Bronchial epithelial cell (primary cell): ENCODE data around the gene CFAP410. TPM values are rescaled to one million over a fixed set of nuclear protein-coding genes. Genes with fewer than 3 reads are reported as not detected.

Experiments
- DNase-seq: peaks from one replicate; pipeline ENCODE4 v3.0.0-alpha.2; 2010; ENCODE audit warnings: low read depth
- FAIRE-seq: peaks from 2 replicates; lab custom pipeline; 2011; peaks lifted over from hg19 to GRCh38; lab: Jason Lieb, UNC
- H3K27me3 ChIP-seq: 2 replicates; pipeline ENCODE4 v1.5.1; 2011; ENCODE audit warnings: low read length; ENCODE audit not compliant: control insufficient read depth, insufficient read depth
- H3K36me3 ChIP-seq: 2 replicates; pipeline ENCODE4 v1.5.1; 2011; ENCODE audit warnings: low read length; ENCODE audit not compliant: control insufficient read depth, insufficient read depth
- H3K4me3 ChIP-seq: 2 replicates; pipeline ENCODE4 v1.5.1; 2011; ENCODE audit warnings: mild to moderate bottlenecking, low read depth, low read length, control low read depth
- total RNA-seq: library from RNA; depleted of rRNA; stranded (reverse); fragments of >200 nt; gene quantifications from 2 replicates; pipeline ENCODE4 v1.2.1, GENCODE V29; 2014
- TF ChIP-seq, protein P1 (sequence below): IDR thresholded peaks from 2 replicates; pipeline ENCODE4 v1.5.1; 2011; ENCODE audit warnings: mild to moderate bottlenecking, moderate library complexity, low read length, control low read depth, inconsistent platforms; ENCODE audit not compliant: insufficient read depth, severe bottlenecking

Gene CFAP410
- total RNA-seq, 1 donor from 2014 or later, result 6.1 TPM

DNA sequence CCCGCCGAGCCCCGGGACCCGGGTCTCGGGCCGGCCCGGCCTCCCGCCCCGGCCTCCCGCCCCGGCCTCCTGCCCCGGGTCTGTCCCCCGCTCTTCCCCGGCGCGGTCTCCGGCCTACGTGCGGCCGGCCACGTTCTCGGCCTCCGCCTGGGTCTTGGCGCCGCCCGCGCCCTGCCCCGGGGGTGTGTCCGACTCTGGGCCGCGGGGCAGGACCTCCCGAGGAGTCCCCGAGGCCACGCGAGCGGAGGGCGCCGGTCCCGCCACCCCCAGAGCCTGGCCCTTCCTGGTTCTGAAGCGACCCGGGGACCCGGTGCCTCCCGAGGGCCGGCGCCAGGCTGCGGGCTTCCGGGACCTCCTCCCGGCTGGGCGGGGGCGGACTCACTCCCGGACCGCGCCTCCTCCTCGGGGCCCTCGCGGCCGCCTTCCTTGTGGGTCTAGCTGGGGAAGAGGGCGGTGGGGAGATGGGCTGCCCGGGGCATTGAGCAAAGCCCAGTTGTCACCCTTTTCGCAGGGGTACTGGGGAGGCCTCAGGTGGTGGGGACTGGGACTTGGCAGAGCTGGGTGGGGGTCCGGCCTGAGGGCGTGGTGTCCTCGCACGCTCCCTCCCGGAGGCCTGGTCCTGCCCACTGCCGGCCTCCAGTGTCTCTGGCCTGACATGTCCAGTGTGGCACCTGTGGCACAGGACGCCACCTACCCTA is 38.8 kb downstream of the CFAP410 start:
- TF ChIP-seq, protein P1, sequence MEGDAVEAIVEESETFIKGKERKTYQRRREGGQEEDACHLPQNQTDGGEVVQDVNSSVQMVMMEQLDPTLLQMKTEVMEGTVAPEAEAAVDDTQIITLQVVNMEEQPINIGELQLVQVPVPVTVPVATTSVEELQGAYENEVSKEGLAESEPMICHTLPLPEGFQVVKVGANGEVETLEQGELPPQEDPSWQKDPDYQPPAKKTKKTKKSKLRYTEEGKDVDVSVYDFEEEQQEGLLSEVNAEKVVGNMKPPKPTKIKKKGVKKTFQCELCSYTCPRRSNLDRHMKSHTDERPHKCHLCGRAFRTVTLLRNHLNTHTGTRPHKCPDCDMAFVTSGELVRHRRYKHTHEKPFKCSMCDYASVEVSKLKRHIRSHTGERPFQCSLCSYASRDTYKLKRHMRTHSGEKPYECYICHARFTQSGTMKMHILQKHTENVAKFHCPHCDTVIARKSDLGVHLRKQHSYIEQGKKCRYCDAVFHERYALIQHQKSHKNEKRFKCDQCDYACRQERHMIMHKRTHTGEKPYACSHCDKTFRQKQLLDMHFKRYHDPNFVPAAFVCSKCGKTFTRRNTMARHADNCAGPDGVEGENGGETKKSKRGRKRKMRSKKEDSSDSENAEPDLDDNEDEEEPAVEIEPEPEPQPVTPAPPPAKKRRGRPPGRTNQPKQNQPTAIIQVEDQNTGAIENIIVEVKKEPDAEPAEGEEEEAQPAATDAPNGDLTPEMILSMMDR, result no peak
- Histone ChIP-seq H3K4me3 (peak overlapping the region; percentile 81), H3K27me3 (peaks cover under 1% of the 10 kb centered on the region), H3K36me3 (no peaks in the 10 kb centered on the region)
- no peak for FAIRE-seq
- peak; percentile 22 for DNase-seq

DNA sequence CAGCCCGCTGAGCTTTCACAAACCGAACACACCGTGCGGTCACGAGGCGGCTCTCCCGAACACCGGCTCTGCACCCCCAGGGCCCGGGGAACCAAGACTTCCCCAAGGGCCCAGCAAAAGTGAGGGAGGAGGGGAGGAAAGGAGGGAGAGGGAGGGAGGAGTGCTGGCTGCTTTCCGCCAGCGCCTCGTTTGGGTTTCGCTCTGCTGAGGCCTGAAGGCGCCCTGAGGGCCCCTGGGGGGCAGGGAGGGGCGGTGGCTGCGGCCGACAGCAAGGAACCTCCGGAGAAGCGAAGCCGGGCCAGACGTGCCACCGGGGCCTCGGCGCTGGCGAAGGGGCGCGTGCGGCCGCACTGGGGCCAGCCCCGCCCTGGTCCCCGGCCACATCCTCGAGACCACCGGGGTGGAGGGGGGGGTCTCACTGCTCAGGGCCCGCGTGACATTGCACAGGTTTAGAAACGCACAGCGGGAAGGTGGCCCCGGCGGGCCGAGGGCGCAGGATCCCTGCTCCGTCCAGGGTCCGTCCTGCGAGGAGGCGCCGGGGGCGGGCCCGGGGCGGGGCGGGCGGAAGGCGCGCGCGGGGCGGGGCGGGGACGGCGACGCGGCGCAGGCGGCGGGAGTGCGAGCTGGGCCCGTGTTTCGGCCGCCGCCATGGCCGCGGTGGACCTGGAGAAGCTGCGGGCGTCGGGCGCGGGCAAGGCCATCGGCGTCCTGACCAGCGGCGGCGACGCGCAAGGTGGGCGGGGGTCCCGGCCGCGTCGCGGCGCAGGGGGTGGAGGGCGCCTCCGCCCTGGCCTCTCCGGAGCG is 39.5 kb downstream of the CFAP410 start, which contains the start of gene PFKL:
PFKL (plus strand) TSS at position 596 of the 804 bp plus-strand sequence; CDS start at position 649, 53 bp downstream.
- Histone ChIP-seq H3K4me3 (peak within 1 kb of the TSS; percentile 81), H3K36me3 (no peaks in the 10 kb centered on the region), H3K27me3 (peaks cover 2% of the 10 kb centered on the region)
- TF ChIP-seq, protein P1, result no peak
- FAIRE-seq (no peak), DNase-seq (peak; percentile 21)

DNA sequence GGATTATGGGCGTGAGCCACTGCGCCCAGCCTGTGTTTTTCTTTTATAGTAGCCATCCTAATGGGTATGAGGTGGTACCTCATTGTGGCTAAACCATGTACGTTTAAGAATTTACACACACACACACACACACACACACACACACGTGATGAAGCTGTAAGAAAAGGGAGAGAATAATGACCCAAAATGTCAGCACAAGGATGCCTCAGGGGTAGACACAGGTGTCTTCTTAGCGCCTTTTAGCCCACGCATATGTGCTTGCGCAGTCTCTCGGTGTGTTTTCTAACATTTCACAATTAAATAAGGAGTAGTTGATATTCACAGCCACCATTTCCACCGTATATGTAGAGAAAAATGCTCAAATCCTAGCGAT is 40.1 kb downstream of the CFAP410 start:
- no peaks in the 10 kb centered on the region for H3K36me3 ChIP-seq
- FAIRE-seq, result no peak
- peak; percentile 12 for DNase-seq
- peak overlapping the region; percentile 81 for H3K4me3 ChIP-seq
- TF ChIP-seq, protein P1, result no peak
- H3K27me3 ChIP-seq, result peaks cover 2% of the 10 kb centered on the region

DNA sequence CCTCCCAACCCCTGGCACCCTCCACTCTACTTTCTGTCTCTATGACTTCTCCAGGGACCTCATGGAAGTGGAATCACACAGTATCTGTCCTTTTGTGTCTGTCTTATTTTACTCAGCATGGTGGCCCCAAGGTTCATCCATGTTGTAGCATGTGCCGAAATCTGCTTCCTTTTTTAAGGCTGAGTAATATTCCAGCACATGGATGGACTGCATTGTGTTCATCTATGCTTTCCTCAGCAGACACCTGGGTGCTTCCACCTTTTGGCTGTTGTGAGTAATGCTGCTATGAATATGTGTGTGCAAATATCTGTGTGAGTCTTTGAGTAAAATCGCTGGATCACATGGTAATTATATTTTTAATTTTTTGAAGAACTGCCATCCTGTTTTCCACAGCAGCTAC is 40.9 kb downstream of the CFAP410 start:
- Histone ChIP-seq H3K27me3 (peaks cover 2% of the 10 kb centered on the region), H3K36me3 (no peaks in the 10 kb centered on the region), H3K4me3 (no peak overlapping the region)
- DNase-seq, result peak; percentile 28
- FAIRE-seq, result no peak
- TF ChIP-seq, protein P1, result peak; percentile 6

DNA sequence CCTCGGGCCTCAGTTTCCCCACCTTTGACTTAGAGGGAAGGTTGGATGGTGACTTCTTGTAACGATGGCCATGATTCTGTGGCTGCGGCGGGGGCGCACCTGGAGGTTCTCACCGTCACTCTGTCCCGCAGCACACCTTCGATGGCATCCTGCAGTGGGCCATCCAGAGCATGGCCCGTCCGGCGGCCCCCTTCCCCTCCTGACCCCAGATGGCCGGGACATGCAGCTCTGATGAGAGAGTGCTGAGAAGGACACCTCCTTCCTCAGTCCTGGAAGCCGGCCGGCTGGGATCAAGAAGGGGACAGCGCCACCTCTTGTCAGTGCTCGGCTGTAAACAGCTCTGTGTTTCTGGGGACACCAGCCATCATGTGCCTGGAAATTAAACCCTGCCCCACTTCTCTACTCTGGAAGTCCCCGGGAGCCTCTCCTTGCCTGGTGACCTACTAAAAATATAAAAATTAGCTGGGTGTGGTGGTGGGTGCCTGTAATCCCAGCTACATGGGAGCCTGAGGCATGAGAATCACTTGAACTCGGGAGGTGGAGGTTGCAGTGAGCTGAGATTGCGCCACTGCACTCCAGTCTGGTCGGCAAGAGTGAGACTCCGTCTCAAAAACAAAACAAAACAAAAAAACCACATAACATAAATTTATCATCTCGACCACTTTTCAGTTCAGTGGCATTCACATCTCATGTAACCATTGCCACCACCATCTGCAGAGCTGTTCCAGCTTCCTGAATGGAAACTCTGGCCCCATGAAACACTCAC is 41.5 kb downstream of the CFAP410 start:
- FAIRE-seq, result no peak
- peak; percentile 62 for DNase-seq
- Histone ChIP-seq H3K36me3 (no peaks in the 10 kb centered on the region), H3K27me3 (peaks cover 2% of the 10 kb centered on the region), H3K4me3 (no peak overlapping the region)
- TF ChIP-seq, protein P1, result peak; percentile 91
